RPMI8226 (cell line): ENCODE results near the gene DAGLA.
A peak's percentile ranks its signal among the peaks of the same experiment; 100 is the strongest.

Experiments
- DNase-seq: peaks from one replicate; pipeline ENCODE4 v3.0.0-alpha.2; 2015

DAGLA gene

DNA sequence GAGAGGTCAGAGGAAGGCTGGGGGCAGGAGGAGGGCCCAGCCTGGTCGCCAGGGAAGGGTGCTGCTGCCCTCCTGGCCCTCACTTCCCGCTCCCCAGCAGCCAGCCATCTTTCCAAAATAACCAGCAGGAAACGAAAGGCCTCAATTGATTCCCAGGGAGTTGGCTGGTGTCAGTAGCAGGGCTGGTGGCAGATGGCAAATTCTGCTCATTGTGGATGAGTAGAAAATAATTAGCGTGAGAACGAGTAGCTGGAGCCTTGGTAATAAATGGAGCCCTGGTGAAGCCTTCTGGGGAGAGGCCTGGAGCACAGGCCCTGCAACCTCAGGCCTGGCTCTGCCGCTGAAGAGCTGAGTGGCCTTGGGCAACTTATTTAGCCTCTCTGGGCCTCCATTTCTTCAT lies 31.3 kb downstream of the DAGLA start:
- DNase-seq: no peak

DNA sequence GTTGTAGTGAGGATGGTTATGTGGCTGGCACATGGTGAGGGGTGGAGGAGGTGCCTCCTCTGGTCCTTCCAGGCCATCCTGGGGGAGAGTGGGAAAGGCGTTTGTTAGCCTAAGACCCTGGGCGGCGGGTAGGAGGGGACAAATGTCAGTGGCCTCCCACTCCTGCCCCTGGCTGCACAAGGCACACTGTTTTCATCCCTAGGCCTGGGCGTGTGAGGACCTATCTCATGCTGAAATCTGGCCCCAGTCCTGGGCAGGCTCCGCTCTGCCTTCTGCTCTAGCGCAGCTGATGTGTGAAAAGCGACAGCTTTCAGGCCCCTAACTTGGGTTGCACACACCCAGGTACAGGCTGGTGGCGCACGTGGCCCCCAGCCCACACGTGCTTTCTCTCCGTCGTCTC lies 32.1 kb downstream of the DAGLA start:
- DNase-seq: no peak

DNA sequence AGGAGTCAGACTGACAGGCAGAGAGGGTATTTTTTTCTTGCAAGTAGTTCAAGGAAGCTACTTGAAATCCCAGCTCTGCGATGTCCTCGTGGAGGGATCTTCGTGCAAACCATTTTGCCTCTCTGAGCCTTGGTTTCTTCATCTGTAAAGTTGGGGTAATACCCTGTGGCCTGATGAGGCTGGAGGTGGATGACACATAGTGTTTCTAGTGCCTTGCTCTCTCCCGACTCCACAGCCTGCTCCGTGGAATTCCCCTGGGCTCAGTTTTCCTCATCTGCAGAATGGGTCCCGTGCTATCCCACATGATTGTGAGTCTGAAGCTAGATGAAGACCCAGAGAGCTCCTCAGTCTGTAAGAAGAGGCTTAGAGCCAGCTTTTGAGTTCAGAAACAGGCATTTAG lies 32.7 kb downstream of the DAGLA start:
- no peak for DNase-seq

DNA sequence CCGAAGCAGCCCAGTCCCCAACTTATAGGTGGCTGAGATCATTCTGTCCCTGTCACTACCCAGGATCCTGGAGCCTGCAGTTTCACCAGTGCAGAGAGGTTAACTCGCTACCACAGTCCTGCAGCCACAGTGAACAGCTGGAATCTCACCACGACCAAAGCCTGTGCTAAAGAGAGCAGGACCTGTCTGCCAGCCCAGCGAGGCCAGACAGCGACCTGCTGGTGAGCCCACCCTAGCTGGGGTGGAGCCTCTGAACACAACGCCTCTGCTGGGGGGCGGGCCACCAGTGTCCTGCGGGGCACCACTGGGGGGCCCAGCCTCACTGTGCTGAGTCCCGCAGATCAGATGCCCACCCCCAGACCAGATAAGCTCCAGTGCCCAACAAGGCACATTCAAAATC lies 33.3 kb downstream of the DAGLA start:
- no peak for DNase-seq

DNA sequence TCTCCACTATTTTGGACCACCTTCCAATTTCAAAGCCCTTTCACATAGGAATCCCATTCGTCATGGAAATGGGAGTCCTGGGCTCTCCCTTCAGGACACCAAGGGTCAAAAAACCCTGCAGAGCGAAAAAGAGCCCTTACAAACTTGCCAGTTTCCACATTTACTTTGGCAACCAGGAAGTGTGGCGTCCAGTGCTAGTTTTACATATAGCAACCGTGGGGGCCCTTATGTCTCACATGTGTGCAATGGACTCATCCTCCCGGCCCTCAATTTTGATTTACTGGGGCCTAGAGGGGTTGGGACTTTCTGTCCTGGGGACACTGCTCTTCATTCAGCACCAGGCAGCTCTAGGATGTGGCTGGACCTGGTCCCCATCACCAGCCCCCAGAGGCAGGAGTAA lies 33.7 kb downstream of the DAGLA start:
- DNase-seq: no peak

DNA sequence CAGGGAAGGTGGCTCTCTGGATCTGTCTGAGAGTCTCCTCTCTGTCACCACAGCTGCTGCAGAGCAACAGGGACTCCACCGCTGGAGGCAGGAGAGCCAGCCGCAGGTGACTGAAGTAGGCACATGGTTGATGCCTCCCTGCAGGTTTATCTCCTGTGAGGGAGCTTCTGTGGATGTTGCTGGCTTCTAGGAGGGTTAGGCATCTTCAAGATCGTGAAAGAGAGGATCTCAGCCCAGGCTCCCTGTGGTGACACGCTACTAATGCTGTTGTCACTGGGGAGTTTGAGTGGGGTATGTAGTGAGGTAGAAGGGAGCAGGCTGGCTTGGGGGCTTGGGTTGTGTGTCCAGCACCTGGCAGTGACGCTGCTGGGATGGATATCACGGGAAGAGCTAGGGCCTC lies 34.1 kb downstream of the DAGLA start:
- peak; percentile 42 for DNase-seq

DNA sequence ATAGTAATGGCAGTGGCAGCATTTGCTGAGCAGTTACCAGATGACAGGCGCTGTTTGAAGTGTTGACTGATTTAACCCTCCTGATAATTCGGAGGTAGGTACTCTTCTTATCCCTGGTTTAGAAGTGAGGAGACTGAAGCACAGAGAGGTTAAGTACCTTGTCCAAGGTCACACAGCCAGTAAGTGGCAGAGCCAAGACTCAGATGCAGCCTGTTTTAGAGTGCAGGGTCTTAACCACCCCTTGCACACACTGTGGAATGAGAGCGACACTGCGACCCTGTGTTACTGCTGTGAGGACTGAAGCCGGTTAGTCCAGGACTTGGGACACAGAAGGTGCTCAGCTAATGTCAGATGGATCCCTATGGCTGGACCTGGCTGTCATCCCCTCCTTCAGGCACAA lies 34.7 kb downstream of the DAGLA start:
- no peak for DNase-seq

DNA sequence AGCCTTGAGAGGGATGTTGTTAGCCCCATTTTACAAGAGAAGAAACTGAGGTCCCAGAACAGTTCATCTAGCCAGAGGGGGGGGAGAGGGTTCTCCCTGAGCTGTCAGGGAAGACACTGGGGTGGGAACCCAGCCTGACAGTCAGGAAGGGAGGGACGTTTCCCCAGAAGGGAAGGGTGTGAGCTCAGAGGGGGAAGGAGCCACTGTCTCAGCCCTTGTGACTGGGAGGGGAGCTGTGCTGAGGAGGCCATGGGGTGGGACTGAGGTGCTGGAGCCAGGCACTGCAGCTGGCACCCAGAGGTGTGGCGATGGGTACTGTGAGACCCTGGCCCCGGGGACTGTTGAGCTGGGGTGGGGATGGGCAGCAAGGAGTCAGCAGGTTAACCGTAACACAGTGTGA lies 35.7 kb downstream of the DAGLA start:
- DNase-seq: no peak

DNA sequence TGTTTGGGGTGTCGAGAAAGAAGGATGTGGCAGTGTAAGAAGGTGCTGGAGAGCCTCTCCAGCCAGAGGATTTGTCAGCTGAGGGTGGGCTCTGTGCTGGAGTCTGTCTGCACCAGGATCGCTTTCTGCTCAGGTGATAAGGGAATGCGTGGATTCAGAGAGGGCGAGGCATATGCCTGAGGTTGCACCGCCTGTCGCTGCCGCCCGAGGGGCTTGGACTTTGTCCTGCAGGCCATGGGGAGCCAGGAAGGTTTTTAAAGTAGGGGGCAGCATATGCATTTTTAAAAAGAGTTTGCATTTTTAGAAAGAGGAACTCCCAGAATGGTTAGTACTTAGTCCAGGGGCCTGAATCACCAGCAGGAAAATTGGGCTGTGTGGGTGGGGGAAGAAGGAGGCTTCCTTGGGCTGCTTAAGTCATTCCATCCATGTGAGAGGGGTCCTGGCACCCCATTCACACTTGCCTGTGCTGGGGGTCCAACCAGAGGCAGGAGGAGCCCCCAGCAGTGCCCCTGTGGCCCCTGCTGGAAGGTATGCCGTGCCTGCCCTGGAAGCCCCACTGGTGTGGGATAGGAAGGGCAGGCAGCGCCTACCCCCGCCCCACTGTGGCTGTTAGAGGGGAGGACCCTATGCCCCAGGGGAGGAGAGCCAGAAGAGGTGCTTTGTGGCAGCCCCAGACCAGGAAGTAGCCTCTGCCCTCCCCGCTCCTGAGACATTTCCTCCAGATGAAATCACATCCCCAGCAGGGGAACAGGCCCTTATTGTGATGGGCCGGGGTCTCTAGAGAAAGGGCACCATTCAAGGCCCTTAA lies 36.5 kb downstream of the DAGLA start:
- no peak for DNase-seq

DNA sequence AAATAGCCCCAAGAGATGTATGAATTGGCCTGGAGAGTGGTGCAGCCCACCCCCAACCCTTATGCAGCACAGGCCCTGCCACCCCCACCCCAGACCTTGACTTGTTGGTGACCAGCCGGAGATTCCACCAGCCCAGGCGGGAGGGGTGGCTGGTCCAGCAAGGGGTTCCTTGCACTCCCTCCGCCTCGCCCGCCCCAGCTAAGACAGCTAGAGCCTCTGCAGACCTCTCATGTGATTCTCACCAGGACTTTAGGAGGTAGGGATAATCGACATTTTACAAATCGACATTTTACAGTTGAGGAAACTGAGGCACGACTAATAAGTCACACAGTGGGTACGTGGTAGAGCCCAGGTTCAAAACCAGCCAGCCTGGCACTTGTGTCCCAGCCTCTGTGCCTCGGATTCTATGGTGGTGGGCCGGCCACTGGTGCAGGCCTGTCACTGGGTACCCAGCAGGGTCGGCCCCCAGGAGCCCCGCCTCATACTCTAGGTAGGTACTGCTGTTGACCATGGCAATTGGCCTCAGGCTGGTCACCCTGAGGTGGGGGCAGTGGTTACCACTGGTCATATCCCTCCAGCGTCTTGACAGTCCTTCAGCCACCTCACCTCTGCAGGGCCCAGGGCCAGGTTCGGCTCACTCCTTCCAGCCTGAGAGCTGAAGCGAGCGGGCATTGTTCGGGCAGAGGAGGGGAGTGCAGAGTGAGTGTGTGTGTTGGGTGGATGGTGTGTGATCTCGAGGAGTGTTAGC lies 37.3 kb downstream of the DAGLA start:
- no peak for DNase-seq

DNA sequence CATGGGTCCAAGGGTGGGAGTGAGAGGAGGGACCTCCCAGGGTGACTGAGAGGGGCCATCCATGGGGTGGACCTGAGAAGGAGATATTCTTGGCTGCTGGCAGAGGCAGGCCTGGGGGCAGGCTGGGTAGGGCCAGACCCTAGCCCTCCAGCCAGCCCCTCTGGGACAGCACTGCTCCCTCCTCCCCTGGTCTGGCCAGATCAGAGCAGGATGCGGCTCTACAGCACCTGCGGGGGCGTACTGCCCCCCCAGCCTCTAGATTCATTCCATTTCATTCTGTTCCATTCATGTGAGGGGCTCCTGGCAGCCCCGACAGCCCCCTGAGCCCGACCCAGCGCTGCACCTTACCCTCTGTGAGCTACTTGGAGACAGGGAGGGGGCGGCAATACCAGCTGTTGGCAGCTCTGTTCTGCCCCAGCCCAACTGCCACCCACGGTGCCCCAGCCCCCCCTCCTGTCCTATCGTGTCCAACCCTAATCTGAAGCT lies 37.9 kb downstream of the DAGLA start:
- no peak for DNase-seq

DNA sequence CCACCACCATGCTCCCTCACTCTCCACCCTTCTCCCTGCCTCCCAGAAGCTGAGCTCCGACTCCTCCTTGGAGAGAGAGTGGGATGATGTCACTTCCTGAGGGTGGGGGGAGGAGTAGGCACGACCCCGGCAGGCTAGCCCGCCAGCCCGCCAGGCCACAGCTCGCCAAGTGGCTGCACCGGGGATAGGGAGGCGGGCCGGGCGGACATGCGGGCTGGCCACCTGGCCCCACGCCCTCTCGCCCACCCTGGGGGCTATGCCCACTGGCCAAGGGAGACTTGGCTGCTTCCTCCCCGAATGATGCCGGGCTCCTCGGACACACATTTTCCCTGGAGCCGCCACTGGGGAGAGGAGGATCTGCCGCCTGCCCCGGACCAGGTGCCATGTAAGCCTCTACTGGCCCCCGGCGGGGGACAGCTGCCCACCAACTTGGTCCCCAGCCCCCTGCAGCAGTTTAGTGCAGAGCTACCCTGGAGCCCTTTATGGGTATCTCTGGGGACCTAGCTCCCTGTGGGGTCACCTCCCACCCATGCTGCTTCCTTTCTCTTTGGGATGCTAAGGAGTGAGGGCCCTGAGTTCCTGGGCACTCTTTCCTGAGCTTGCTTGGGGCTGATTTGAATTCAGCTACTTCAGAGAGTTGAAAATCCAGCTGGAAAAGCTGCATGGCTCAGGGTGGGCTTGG lies 38.6 kb downstream of the DAGLA start:
- DNase-seq: no peak

DNA sequence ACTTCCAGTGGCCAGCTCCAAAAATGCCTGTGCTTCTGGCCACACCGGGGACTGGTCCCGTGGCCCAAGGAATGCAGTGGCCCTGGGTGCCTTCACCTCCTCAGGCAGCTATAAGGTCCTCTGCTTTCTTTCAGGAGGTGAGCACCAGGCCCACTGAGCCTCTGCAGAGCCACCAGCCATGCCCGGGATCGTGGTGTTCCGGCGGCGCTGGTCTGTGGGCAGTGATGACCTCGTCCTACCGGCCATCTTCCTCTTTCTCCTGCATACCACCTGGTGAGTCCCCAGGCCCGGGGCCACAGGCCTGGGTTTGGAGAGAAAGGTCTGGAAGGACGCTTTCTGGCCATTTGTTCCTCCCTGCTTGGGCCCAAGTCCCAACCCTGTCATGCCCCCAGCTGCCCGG lies 39.8 kb downstream of the DAGLA start:
- no peak for DNase-seq

DNA sequence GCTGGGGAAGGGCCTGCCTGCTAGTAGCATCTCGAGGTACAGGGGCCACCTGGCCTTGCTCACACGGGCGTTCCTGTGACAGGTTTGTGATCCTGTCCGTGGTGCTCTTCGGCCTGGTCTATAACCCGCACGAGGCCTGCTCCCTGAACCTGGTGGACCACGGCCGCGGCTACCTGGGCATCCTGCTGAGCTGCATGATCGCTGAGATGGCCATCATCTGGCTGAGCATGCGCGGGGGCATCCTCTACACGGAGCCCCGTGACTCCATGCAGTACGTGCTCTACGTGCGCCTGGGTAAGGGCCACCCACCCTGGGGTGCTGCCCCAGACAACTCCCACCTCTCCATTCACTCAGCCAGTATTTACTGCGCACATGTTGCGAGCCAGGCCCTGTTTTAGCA lies 40.4 kb downstream of the DAGLA start:
- no peak for DNase-seq

DNA sequence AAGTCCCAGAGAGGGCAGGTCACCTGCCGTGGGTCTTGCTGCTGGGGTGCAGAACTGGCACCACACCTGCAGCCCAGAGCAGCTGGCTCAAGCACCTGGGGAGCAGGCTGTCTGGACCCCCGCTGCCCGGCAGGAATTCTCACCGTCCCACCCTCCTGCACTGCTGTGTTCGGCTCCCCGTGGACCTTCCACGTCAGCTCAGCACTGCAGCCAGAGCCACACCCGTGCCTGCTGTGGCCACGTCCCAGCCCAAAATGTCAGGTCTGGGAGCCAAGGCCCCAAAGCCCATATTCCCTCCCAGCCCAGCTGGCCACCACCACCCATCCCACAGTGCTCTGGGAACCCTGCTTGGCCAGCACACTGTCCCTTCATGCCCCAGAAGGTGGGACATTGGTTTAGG lies 44.2 kb downstream of the DAGLA start:
- DNase-seq: no peak

DNA sequence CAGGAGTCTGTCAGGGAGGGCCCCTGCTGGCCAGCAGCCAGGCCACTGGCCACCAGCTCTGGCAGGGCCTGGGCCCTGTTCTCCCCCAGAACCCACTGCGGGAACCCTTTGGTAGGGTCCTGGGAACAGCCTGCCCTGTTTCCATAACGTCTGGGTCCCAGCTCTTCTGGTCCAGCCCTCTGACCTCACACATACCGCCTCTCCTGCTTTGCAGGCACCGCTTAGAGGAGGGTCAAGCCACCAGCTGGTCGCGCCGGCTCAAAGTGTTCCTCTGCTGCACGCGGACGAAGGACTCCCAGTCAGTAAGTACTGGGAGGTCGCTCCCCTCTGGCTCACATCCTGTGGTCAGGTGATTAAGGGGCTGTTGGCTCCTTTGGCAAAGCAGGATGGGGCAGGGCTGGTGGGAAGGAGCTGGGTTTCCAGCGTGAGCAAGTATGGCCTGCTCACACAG lies 45.6 kb downstream of the DAGLA start:
- DNase-seq: no peak

DNA sequence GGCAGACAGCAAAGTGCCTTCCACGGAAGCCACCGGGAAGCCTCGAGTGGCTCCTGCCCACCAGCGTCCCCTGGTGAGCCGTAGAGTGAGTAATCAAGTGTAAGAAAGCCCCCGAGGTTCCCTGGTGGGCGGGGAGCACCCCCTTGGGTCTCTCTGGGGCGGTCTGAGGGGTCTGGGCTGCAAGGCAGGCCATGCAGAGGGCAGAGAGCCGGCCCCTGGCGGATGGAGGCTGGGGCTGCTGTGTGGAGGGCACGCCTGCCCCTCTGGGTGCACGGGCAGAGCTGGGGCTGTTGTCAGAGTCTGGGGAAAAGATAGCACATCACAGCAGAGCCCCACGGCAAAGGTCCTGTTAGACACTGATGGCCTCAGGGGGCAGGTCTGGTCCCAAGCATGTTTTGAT lies 46.6 kb downstream of the DAGLA start:
- no peak for DNase-seq

DNA sequence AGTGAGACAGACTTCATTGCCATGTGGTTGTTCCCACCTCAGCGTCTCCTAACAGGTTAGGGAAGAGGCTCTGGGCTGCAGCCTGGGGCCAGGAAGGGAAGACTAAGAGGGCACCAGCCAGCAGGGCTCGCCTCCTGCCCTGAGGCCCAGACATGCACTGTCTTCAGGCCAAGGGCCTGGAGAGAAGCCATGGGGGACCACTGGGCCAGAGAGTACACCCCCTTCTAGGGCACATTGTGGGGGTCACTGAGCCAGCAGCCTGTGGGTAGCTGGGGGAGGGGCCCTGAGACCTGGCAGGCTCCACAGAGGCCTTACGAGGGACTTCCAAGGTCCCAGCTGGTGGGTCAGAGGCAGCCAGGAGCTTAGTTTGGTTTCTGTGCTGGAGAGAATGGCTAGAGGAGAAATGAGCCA lies 47.2 kb downstream of the DAGLA start:
- DNase-seq: no peak

DNA sequence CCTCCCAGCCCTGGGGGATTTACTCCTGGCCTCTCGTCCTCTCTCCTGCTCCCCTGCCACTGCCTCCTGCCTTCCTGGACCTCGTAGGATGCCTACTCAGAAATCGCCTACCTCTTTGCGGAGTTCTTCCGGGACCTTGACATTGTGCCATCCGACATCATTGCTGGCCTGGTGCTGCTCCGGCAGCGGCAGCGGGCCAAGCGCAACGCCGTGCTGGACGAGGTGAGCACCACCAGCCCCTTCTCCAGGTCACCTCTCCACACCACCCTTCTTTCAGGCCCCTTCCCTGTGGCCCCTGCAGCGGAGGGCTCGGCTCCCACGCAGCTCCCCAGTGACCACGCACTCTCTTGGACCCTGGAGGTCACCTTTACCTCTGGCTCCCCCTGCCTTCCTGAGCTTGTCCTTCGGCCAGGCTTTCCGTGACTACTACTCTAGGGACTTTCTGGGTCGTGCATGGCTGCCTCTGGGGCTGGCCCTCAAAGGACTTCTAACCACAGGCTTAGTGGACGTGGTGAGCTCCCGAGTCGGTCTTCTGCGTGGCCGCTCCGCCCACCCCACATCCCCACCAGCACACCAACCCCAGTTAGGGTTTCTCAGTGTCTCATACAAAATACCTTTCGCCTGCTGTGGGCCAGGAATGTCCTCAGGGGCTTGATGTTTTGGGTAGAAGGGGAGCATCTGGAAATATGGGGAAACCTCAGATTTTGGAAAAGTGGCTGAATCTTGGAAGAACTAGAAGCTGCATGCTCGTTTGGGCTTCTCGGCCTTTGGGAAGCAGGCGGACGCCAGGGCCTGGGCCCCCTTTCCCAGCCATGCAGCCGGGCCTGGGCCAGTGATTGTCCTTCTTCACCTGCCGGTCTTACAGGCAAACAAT lies 48.1 kb downstream of the DAGLA start:
- no peak for DNase-seq

DNA sequence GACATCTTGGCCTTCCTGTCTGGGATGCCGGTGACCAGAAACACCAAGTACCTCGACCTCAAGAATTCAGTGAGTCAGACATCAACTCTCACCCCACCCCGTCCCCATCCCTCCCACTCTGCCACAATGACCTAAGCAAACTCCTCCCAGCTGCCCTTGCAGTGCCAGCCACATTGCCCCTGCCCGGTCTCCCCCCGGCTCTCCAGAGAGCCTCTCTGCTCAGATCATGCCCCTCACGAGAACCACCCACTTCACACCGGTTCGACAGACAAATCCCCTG lies 48.7 kb downstream of the DAGLA start:
- peak; percentile 43 for DNase-seq

DNA sequence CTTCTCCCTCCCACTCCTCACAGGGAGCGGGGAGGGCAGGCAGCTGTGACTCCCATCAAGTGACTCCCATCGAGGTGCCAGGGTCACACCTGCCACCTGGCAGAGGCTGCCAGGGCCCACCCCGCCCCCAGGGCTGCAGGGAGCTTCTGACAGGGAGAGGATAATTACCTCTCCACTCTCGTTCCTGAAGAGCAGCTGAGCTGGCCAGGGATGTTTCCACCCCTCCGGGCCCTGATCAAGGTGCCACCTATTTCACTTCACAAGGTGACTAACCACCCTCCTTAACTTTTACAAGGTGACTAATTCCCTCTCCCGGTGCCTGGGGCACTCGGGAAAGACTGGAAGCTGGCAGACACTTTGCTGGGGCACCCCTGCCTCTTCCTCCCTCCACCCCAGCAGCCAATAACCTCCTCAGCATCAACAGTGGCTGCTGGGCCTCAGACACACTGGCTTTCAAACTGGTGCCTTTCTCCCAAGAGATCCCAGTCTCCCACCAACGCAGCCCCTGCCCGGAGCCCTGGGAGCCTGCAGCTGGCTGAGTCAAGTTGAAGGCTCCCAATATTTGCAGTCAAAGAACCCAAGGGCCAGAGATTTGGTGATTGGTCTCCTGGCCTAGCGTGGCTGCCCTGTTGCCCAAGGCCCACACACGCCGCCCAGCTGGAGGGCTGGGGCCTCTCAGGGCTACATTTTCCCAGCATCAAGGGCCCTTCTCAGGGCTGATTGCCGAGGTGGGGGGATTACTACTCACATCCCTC lies 50.2 kb downstream of the DAGLA start:
- peak; percentile 79 for DNase-seq
